ENCODE data around the gene FOXN3.

GRCh38 chr14:89226801-89227495, 190.1 kb downstream of the FOXN3 start:
- TF ChIP-seq, protein P1, sequence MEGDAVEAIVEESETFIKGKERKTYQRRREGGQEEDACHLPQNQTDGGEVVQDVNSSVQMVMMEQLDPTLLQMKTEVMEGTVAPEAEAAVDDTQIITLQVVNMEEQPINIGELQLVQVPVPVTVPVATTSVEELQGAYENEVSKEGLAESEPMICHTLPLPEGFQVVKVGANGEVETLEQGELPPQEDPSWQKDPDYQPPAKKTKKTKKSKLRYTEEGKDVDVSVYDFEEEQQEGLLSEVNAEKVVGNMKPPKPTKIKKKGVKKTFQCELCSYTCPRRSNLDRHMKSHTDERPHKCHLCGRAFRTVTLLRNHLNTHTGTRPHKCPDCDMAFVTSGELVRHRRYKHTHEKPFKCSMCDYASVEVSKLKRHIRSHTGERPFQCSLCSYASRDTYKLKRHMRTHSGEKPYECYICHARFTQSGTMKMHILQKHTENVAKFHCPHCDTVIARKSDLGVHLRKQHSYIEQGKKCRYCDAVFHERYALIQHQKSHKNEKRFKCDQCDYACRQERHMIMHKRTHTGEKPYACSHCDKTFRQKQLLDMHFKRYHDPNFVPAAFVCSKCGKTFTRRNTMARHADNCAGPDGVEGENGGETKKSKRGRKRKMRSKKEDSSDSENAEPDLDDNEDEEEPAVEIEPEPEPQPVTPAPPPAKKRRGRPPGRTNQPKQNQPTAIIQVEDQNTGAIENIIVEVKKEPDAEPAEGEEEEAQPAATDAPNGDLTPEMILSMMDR (optimal IDR thresholded peaks at IDR 0.05 in 1 of 3, IDR thresholded peaks at IDR 0.05 in 1 of 3, conservative IDR thresholded peaks at IDR 0.05 in 1 of 3; ENCODE audit: extremely low read depth in 1 of 3, insufficient read depth in 2 of 3, low read length in 3 of 3), result no peak
- no peak for TF ChIP-seq EZH2 (IDR thresholded peaks at IDR 0.05; ENCODE audit: low read length)
